ENCODE data around the gene IYD. TPM values are rescaled to one million over a fixed set of nuclear protein-coding genes. Genes with fewer than 3 reads are reported as not detected.

The IYD gene
- total and polyA plus RNA-seq, 4 donors, result 1.6 TPM; not detected in 3

DNA sequence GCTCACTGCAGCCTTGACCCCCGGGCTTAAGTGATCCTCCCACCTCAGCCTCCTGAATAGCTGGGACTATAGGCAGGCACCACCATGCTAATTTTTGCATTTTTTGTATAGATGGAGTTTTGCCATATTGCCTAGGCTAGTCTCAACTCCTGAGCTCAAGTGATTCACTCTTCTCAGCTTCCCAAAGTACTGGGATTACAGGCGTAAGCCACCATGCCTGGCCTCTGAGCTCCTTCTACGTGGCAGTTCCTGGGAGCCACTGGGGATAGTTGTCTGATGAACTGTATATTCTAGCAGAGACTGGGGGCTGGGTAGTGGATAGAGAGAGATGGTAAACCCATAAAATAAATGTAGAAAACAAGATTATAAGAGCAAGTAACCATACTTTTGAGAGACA lies 26.1 kb downstream of the IYD start:
- no peaks in the 10 kb centered on the region for H3K9me3 ChIP-seq (ENCODE audit: control insufficient read depth, low read length)
- H3K27ac ChIP-seq (ENCODE audit: low read depth in 1 of 2, low read length in 2 of 2), result no peak overlapping the region
- no peaks in the 10 kb centered on the region for H3K27me3 ChIP-seq (ENCODE audit: control insufficient read depth in 1 of 2, insufficient read depth in 2 of 2, low read length in 1 of 2)
- intact Hi-C loops (cut with DNase I), result loop anchor here (2.0 to 5.0 kb wide), 2 partner anchors 313 to 314 kb away; no protein-coding TSS in a partner anchor
- H3K36me3 ChIP-seq (ENCODE audit: control insufficient read depth in 1 of 2, insufficient read depth in 2 of 2, low read length in 1 of 2), result no peaks in the 10 kb centered on the region
- ATAC-seq (ENCODE audit: low FRiP score) (no peak), DNase-seq (no peak)
- H3K4me1 ChIP-seq (ENCODE audit: control insufficient read depth in 1 of 2, insufficient read depth in 2 of 2, low read length in 2 of 2), result no peaks in the 10 kb centered on the region
- 89% methylated on average over 3 of the region's 3 CpGs for WGBS, 2 donors
- H3K4me3 ChIP-seq (ENCODE audit: low read length in 2 of 2), result no peak overlapping the region

GRCh38 chr6:150395388-150396009 lies 26.7 kb downstream of the IYD start:
- no peak for ATAC-seq (ENCODE audit: low FRiP score)
- Histone ChIP-seq H3K9me3 (ENCODE audit: control insufficient read depth, low read length) (no peaks in the 10 kb centered on the region), H3K27me3 (ENCODE audit: control insufficient read depth in 1 of 2, insufficient read depth in 2 of 2, low read length in 1 of 2) (no peaks in the 10 kb centered on the region), H3K27ac (ENCODE audit: low read depth in 1 of 2, low read length in 2 of 2) (no peak overlapping the region), H3K4me1 (ENCODE audit: control insufficient read depth in 1 of 2, insufficient read depth in 2 of 2, low read length in 2 of 2) (no peaks in the 10 kb centered on the region), H3K4me3 (ENCODE audit: low read length in 2 of 2) (no peak overlapping the region), H3K36me3 (ENCODE audit: control insufficient read depth in 1 of 2, insufficient read depth in 2 of 2, low read length in 1 of 2) (no peaks in the 10 kb centered on the region)
- WGBS, 2 donors, result 57 to 59% methylated on average over 12 of the region's 12 CpGs
- DNase-seq, result no peak
- intact Hi-C loops (cut with DNase I), result loop anchor here (2.0 to 5.0 kb wide), 2 partner anchors 313 to 315 kb away; no protein-coding TSS in a partner anchor

DNA sequence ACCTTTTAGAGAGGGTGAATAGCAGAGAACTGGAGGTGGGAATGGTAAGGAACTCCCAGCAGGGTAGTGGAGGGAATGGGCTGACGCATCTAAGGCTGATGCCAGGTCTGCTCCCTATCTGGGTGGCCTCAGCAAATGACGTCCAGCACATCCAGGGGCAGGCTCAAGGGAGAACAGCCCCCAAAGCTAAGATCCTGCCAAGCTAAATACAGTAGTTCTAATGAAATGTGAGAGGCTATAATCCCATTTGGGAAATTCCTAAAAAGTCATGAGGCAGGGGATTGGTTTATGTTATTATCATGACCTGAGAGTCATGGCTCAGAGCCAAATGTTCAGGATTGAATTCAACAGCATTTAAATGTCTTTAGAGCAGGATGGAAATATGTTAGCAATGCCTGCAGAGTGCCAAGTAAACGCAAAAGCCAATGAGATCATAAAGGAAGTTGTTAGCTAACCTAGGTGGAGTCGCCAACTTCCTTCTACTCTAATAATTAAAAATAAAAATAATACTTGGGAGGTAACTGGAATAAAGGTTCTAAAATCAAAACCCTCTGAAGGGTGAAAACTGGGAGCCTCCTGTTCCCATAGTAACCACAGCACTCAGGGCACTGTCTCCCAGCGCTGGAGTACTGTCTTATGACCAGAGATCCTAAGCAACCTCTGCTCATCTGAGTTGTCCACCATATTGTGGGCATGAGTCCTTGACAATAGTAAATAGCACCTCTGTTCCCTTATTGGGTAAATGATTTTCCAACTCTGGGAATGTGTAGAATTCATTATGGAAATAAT lies 34.8 kb downstream of the IYD start:
- WGBS, 2 donors, result 5 to 11% methylated on average over 5 of the region's 5 CpGs
- Histone ChIP-seq H3K27ac (ENCODE audit: low read depth in 1 of 2, low read length in 2 of 2) (no peak overlapping the region), H3K9me3 (ENCODE audit: control insufficient read depth, low read length) (no peaks in the 10 kb centered on the region), H3K36me3 (ENCODE audit: control insufficient read depth in 1 of 2, insufficient read depth in 2 of 2, low read length in 1 of 2) (no peaks in the 10 kb centered on the region), H3K4me1 (ENCODE audit: control insufficient read depth in 1 of 2, insufficient read depth in 2 of 2, low read length in 2 of 2) (no peaks in the 10 kb centered on the region), H3K4me3 (ENCODE audit: low read length in 2 of 2) (no peak overlapping the region), H3K27me3 (ENCODE audit: control insufficient read depth in 1 of 2, insufficient read depth in 2 of 2, low read length in 1 of 2) (no peaks in the 10 kb centered on the region)
- peak; percentile 86 for ATAC-seq (ENCODE audit: low FRiP score)
- DNase-seq, result peak; percentile 79 to 80
- intact Hi-C loops (cut with DNase I), result no loop called here

GRCh38 chr6:150406948-150407347 lies 38.1 kb downstream of the IYD start:
- no peaks in the 10 kb centered on the region for H3K9me3 ChIP-seq (ENCODE audit: control insufficient read depth, low read length)
- WGBS, 2 donors, result 46 to 50% methylated on average over 2 of the region's 2 CpGs
- no peaks in the 10 kb centered on the region for H3K36me3 ChIP-seq (ENCODE audit: control insufficient read depth in 1 of 2, insufficient read depth in 2 of 2, low read length in 1 of 2)
- no peak overlapping the region for H3K27ac ChIP-seq (ENCODE audit: low read depth in 1 of 2, low read length in 2 of 2)
- no peaks in the 10 kb centered on the region for H3K27me3 ChIP-seq (ENCODE audit: control insufficient read depth in 1 of 2, insufficient read depth in 2 of 2, low read length in 1 of 2)
- H3K4me1 ChIP-seq (ENCODE audit: control insufficient read depth in 1 of 2, insufficient read depth in 2 of 2, low read length in 2 of 2), result peaks cover 0 to 6% of the 10 kb centered on the region in 2 donors
- intact Hi-C loops (cut with DNase I), result no loop called here
- DNase-seq, result no peak
- no peak for ATAC-seq (ENCODE audit: low FRiP score)
- no peak overlapping the region for H3K4me3 ChIP-seq (ENCODE audit: low read length in 2 of 2)

DNA sequence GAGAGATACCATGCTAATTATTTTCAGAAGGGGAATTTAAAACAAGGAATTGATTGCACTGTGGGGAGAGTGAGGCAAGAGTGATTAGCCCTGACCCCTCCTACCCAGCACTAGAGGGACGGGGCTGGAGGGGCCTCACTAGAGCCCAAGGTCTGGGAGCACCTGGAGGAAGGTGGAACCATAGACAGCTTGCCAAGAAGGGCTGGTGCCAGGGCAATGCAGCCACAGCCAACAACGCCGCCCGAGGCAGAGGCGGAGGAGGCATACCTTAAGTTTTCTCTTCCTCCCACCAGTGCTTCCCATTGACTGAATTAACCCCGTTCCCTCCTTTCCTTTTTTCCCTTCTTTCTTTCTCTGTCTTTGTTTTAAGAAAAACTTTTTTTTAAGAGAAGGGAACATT lies 40.0 kb downstream of the IYD start:
- no peak for DNase-seq
- H3K27ac ChIP-seq (ENCODE audit: low read depth in 1 of 2, low read length in 2 of 2), result no peak overlapping the region
- no peaks in the 10 kb centered on the region for H3K36me3 ChIP-seq (ENCODE audit: control insufficient read depth in 1 of 2, insufficient read depth in 2 of 2, low read length in 1 of 2)
- peaks cover 0 to 6% of the 10 kb centered on the region in 2 donors for H3K4me1 ChIP-seq (ENCODE audit: control insufficient read depth in 1 of 2, insufficient read depth in 2 of 2, low read length in 2 of 2)
- WGBS, 2 donors, result 85 to 86% methylated on average over 6 of the region's 6 CpGs
- H3K9me3 ChIP-seq (ENCODE audit: control insufficient read depth, low read length), result no peaks in the 10 kb centered on the region
- no peak overlapping the region for H3K4me3 ChIP-seq (ENCODE audit: low read length in 2 of 2)
- ATAC-seq (ENCODE audit: low FRiP score), result no peak
- intact Hi-C loops (cut with DNase I), result no loop called here
- no peaks in the 10 kb centered on the region for H3K27me3 ChIP-seq (ENCODE audit: control insufficient read depth in 1 of 2, insufficient read depth in 2 of 2, low read length in 1 of 2)

DNA sequence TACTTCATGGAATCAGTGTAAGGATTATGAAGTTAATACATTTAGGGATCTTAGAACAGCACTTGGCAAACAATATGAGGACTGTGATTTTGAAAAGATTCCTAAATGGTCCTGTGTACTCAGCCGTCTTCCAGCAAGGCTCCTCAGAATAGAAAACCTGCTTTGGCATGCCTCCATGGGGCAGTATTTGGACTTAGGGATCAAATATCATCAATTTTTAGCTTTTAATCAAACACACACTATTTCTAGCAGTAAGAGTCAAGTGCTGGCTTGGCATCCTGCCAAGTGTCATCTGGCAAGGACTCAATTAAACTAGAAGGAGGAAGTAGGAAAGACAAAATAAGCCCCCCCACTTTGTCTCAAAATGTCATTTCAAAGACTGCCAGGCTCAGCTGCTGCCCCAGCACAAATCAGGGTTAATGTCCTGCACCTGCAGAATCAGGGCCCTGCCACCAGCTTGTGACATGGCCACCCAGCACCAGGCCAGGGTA lies 40.8 kb downstream of the IYD start:
- 2 to 5% methylated on average over 1 of the region's 1 CpG for WGBS, 2 donors
- Histone ChIP-seq H3K27ac (ENCODE audit: low read depth in 1 of 2, low read length in 2 of 2) (no peak overlapping the region), H3K9me3 (ENCODE audit: control insufficient read depth, low read length) (no peaks in the 10 kb centered on the region), H3K4me1 (ENCODE audit: control insufficient read depth in 1 of 2, insufficient read depth in 2 of 2, low read length in 2 of 2) (peaks cover 0 to 6% of the 10 kb centered on the region in 2 donors), H3K27me3 (ENCODE audit: control insufficient read depth in 1 of 2, insufficient read depth in 2 of 2, low read length in 1 of 2) (no peaks in the 10 kb centered on the region), H3K4me3 (ENCODE audit: low read length in 2 of 2) (no peak overlapping the region), H3K36me3 (ENCODE audit: control insufficient read depth in 1 of 2, insufficient read depth in 2 of 2, low read length in 1 of 2) (no peaks in the 10 kb centered on the region)
- intact Hi-C loops (cut with DNase I), result loop anchor here in 1 of 2 donors (10.0 kb wide), 1 partner anchor 195 kb away; no protein-coding TSS in a partner anchor
- ATAC-seq (ENCODE audit: low FRiP score) (no peak), DNase-seq (peak in 1 of 2 donors; percentile 74)

DNA sequence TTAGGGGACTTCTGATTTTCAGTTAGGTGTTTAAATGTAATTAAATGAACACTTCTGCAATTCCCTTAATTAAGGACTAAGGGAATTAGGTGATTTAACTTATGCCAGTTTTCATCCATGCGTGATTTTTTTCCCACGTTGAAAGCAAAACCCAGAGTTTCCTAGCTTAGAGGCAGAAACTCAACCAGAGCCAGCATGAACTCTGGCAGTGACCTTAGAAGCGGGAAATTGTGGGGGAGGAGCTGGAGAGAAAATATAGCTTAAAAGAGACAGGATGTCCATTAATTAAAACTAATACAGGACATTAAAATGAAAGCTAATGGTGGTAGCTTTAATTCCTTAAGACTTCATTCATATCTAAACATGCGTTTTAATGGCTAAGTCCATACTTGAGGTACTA lies 41.6 kb downstream of the IYD start:
- DNase-seq, result no peak
- intact Hi-C loops (cut with DNase I), result loop anchor here in 1 of 2 donors (10.0 kb wide), 1 partner anchor 194 kb away; no protein-coding TSS in a partner anchor
- Histone ChIP-seq H3K27ac (ENCODE audit: low read depth in 1 of 2, low read length in 2 of 2) (no peak overlapping the region), H3K27me3 (ENCODE audit: control insufficient read depth in 1 of 2, insufficient read depth in 2 of 2, low read length in 1 of 2) (no peaks in the 10 kb centered on the region), H3K4me3 (ENCODE audit: low read length in 2 of 2) (no peak overlapping the region), H3K4me1 (ENCODE audit: control insufficient read depth in 1 of 2, insufficient read depth in 2 of 2, low read length in 2 of 2) (peaks cover 0 to 6% of the 10 kb centered on the region in 2 donors), H3K36me3 (ENCODE audit: control insufficient read depth in 1 of 2, insufficient read depth in 2 of 2, low read length in 1 of 2) (no peaks in the 10 kb centered on the region), H3K9me3 (ENCODE audit: control insufficient read depth, low read length) (no peaks in the 10 kb centered on the region)
- WGBS, 2 donors, result 63 to 69% methylated on average over 4 of the region's 4 CpGs
- no peak for ATAC-seq (ENCODE audit: low FRiP score)

GRCh38 chr6:150410906-150411305 lies 42.1 kb downstream of the IYD start:
- peaks cover 0 to 6% of the 10 kb centered on the region in 2 donors for H3K4me1 ChIP-seq (ENCODE audit: control insufficient read depth in 1 of 2, insufficient read depth in 2 of 2, low read length in 2 of 2)
- H3K27ac ChIP-seq (ENCODE audit: low read depth in 1 of 2, low read length in 2 of 2), result no peak overlapping the region
- no peaks in the 10 kb centered on the region for H3K27me3 ChIP-seq (ENCODE audit: control insufficient read depth in 1 of 2, insufficient read depth in 2 of 2, low read length in 1 of 2)
- no peak overlapping the region for H3K4me3 ChIP-seq (ENCODE audit: low read length in 2 of 2)
- DNase-seq (no peak), ATAC-seq (ENCODE audit: low FRiP score) (no peak)
- WGBS, 2 donors, result 40 to 47% methylated on average over 2 of the region's 2 CpGs
- no peaks in the 10 kb centered on the region for H3K9me3 ChIP-seq (ENCODE audit: control insufficient read depth, low read length)
- intact Hi-C loops (cut with DNase I), result loop anchor here in 1 of 2 donors (10.0 kb wide), 1 partner anchor 194 kb away; no protein-coding TSS in a partner anchor
- no peaks in the 10 kb centered on the region for H3K36me3 ChIP-seq (ENCODE audit: control insufficient read depth in 1 of 2, insufficient read depth in 2 of 2, low read length in 1 of 2)

Measured in aorta (tissue), 5 donors.